ENCODE data around the gene MYDGF. TPM values are rescaled to one million over a fixed set of nuclear protein-coding genes. Genes with fewer than 3 reads are reported as not detected.

Gene MYDGF
- total RNA-seq, 1 experiment from 2014 or later, result 188 TPM

DNA sequence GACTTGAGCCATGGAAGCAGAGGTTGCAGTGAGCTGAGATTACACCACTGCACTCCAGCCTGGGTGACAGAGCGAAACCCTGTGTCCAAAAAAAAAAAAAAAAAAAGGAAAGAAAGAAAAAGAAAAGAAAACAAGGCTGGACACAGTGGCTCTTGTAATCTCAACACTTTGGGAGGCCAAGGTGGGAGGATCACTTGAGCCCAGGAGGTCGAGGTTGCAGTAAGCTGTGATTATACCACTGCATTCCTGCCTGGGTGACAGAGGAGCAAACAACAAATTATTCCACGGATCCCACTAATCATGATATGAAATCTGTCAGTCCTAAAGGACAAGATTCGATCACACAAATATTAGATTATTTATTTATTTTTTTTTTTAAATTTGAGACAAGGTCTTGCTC is 3.1 kb upstream of the MYDGF start:
- no peak overlapping the region for H3K4me3 Mint-ChIP-seq (ENCODE audit: unreplicated experiment)
- POLR2A ChIA-PET, result interaction anchor here (1.5 kb wide), 1 partner anchor 21 kb away, joined by 5 read pairs; no protein-coding TSS in a partner anchor
- no peaks in the 10 kb centered on the region for H3K4me1 Mint-ChIP-seq (ENCODE audit: insufficient read depth, unreplicated experiment)
- CTCF ChIA-PET, result interaction anchor here (0.7 kb wide), 1 partner anchor 440 kb away, joined by 3 read pairs; no protein-coding TSS in a partner anchor
- DNase-seq (ENCODE audit: unreplicated experiment), result no peak
- no peak overlapping the region for H3K27ac Mint-ChIP-seq (ENCODE audit: low read depth, unreplicated experiment)
- peaks cover 38% of the 10 kb centered on the region for H3K36me3 Mint-ChIP-seq (ENCODE audit: insufficient read depth, unreplicated experiment)
- no peaks in the 10 kb centered on the region for H3K27me3 Mint-ChIP-seq (ENCODE audit: insufficient read depth, unreplicated experiment)
- BruUV-seq (replicated peaks), result no TSS peak
- H3K9me3 Mint-ChIP-seq (ENCODE audit: unreplicated experiment), result no peaks in the 10 kb centered on the region
- intact Hi-C loops (cut with micrococcal nuclease), result no loop called here
- TF ChIP-seq, protein P1, sequence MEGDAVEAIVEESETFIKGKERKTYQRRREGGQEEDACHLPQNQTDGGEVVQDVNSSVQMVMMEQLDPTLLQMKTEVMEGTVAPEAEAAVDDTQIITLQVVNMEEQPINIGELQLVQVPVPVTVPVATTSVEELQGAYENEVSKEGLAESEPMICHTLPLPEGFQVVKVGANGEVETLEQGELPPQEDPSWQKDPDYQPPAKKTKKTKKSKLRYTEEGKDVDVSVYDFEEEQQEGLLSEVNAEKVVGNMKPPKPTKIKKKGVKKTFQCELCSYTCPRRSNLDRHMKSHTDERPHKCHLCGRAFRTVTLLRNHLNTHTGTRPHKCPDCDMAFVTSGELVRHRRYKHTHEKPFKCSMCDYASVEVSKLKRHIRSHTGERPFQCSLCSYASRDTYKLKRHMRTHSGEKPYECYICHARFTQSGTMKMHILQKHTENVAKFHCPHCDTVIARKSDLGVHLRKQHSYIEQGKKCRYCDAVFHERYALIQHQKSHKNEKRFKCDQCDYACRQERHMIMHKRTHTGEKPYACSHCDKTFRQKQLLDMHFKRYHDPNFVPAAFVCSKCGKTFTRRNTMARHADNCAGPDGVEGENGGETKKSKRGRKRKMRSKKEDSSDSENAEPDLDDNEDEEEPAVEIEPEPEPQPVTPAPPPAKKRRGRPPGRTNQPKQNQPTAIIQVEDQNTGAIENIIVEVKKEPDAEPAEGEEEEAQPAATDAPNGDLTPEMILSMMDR (IDR thresholded peaks at IDR 0.05; ENCODE audit: unreplicated experiment), result no peak

DNA sequence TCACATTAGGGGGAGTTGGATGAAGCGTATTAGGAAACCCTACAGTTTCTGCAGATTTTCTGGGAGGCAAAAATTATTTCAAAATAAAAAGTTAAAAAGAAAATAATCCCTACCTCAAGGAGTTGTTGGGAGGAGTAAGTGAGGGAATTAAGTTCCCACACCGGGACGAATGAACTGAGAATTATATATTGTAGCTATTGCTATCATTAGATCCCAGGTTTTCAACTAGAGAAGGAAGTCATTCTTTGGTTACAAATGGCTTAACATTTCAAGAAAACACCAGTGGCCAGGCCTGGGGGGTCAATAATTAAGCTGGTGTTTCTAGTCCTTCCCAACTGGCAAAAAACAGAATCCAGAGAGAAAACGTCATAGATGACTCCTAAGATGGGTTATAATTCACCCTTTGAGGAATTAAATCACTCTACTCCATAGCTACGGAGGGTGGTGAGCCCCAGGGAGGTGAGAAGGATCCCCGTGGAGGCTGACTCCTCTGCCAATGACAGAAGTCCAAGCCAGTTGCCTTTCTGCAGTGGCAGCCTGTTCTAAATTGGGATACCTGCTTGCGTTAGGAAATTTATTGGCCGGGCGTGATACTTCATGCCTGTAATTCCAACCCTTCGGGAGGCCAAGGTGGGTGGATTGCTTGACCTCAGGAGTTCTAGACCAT is 1.2 kb upstream of the MYDGF start:
- H3K9me3 Mint-ChIP-seq (ENCODE audit: unreplicated experiment), result no peaks in the 10 kb centered on the region
- ChIA-PET POLR2A (interaction anchor here (1.0 to 2.6 kb wide), 3 partner anchors 8 to 53 kb away, joined by 3 to 26 read pairs (median 5); partner anchors contain the start of gene DPP9), CTCF (interaction anchor here (0.5 to 0.6 kb wide), 2 partner anchors 15 to 25 kb away, joined by 3 to 4 read pairs; no protein-coding TSS in a partner anchor)
- DNase-seq (ENCODE audit: unreplicated experiment), result no peak
- peaks cover 41% of the 10 kb centered on the region for H3K36me3 Mint-ChIP-seq (ENCODE audit: insufficient read depth, unreplicated experiment)
- no peak overlapping the region for H3K27ac Mint-ChIP-seq (ENCODE audit: low read depth, unreplicated experiment)
- no TSS peak for BruUV-seq (replicated peaks)
- TF ChIP-seq, protein P1 (IDR thresholded peaks at IDR 0.05; ENCODE audit: unreplicated experiment), result no peak
- no peaks in the 10 kb centered on the region for H3K4me1 Mint-ChIP-seq (ENCODE audit: insufficient read depth, unreplicated experiment)
- no peaks in the 10 kb centered on the region for H3K27me3 Mint-ChIP-seq (ENCODE audit: insufficient read depth, unreplicated experiment)
- intact Hi-C loops (cut with micrococcal nuclease), result no loop called here
- H3K4me3 Mint-ChIP-seq (ENCODE audit: unreplicated experiment), result peak overlapping the region; percentile 86

DNA sequence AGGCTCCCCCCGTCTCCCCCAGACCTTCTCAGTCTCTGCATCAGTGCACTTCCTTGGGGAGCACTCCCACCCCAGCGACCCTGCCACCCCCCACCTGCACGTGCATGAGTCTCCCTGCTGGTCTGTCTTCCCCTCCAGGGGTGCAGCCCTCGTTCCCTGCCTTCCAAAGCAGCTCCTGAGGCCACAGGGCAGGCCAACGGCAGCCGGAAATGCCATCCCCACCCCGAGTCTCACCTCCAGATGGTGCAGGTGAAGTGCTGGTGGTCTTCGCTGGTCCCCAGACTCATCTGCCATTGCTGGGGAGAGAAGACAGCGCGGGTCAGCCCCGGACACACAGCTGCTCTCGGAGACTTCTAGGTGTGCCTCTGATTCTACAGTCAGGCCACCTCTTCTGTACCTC is 5.5 kb downstream of the MYDGF start:
- H3K4me1 Mint-ChIP-seq (ENCODE audit: insufficient read depth, unreplicated experiment), result no peaks in the 10 kb centered on the region
- H3K27ac Mint-ChIP-seq (ENCODE audit: low read depth, unreplicated experiment), result no peak overlapping the region
- CTCF ChIA-PET, result no interaction called here

DNA sequence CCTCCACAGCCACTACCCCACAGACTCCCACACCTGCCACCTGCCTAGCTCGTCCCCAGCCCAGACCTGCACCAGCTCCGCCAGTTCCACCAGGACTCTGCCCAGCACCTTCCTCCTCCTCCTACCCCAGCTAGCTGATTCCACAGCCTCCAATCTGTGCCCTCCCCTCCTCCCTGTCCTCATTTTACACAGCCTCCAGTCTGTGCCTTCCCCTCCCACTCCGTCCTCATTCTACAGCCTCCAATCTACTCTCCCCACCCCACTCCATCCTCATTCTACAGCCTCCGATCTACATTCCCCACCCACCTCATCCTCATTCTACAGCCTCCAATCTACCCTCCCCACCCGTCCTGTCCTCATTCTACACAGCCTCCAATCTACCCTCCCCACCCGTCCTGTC is 7.3 kb downstream of the MYDGF start:
- H3K36me3 Mint-ChIP-seq (ENCODE audit: insufficient read depth, unreplicated experiment), result peaks cover 73% of the 10 kb centered on the region
- H3K4me3 Mint-ChIP-seq (ENCODE audit: unreplicated experiment), result no peak overlapping the region
- CTCF ChIA-PET, result no interaction called here
- no TSS peak for BruUV-seq (replicated peaks)
- no peaks in the 10 kb centered on the region for H3K4me1 Mint-ChIP-seq (ENCODE audit: insufficient read depth, unreplicated experiment)
- H3K27me3 Mint-ChIP-seq (ENCODE audit: insufficient read depth, unreplicated experiment), result no peaks in the 10 kb centered on the region
- intact Hi-C loops (cut with micrococcal nuclease), result no loop called here
- no peak for DNase-seq (ENCODE audit: unreplicated experiment)
- TF ChIP-seq, protein P1 (IDR thresholded peaks at IDR 0.05; ENCODE audit: unreplicated experiment), result no peak
- H3K27ac Mint-ChIP-seq (ENCODE audit: low read depth, unreplicated experiment), result no peak overlapping the region
- POLR2A ChIA-PET, result no interaction called here
- H3K9me3 Mint-ChIP-seq (ENCODE audit: unreplicated experiment), result no peaks in the 10 kb centered on the region

More for the DNA sequence above, 5.5 kb downstream of the MYDGF start:
- intact Hi-C loops (cut with micrococcal nuclease), result no loop called here
- H3K27me3 Mint-ChIP-seq (ENCODE audit: insufficient read depth, unreplicated experiment), result no peaks in the 10 kb centered on the region
- H3K4me3 Mint-ChIP-seq (ENCODE audit: unreplicated experiment), result no peak overlapping the region
- H3K9me3 Mint-ChIP-seq (ENCODE audit: unreplicated experiment), result no peaks in the 10 kb centered on the region
- no peak for DNase-seq (ENCODE audit: unreplicated experiment)
- H3K36me3 Mint-ChIP-seq (ENCODE audit: insufficient read depth, unreplicated experiment), result peaks cover 70% of the 10 kb centered on the region
- no TSS peak for BruUV-seq (replicated peaks)
- POLR2A ChIA-PET, result no interaction called here
- TF ChIP-seq, protein P1 (IDR thresholded peaks at IDR 0.05; ENCODE audit: unreplicated experiment), result no peak
